CD14-positive monocyte (primary cell): ENCODE data around the gene IRAG1. TPM values are rescaled to one million over a fixed set of nuclear protein-coding genes. Genes with fewer than 3 reads are reported as not detected.

Source experiments
- DNase-seq, 3 donors: peaks; one replicate each; pipeline ENCODE4 v3.0.0-alpha.2; 2011 to 2022
- H2AFZ ChIP-seq: 2 replicates; pipeline ENCODE4 v1.6.0; 2012; ENCODE audit warnings: mild to moderate bottlenecking, low read depth, low read length, inconsistent platforms; ENCODE audit not compliant: insufficient read depth, poor library complexity, severe bottlenecking
- H3K27ac ChIP-seq, 2 donors: 1 replicate in 1 of 2; 2 replicates in 1 of 2; pipeline ENCODE4 v1.5.1; 2012 to 2013; ENCODE audit warnings: low read length in 2 of 2, control low read depth in 1 of 2, inconsistent platforms in 1 of 2, low read depth in 1 of 2, mild to moderate bottlenecking in 1 of 2
- H3K27me3 ChIP-seq, 2 donors: one replicate each; pipeline versions ENCODE4 v1.6.0 to v1.6.1; 2011 to 2013; ENCODE audit warnings: low read length in 2 of 2; ENCODE audit not compliant: control insufficient read depth in 2 of 2, insufficient read depth in 2 of 2
- H3K36me3 ChIP-seq, 2 donors: replicated peaks in 1 of 2; 1 replicate in 1 of 2; 2 replicates in 1 of 2; pipeline versions ENCODE4 v1.5.1 to v1.6.1; 2012 to 2013; ENCODE audit warnings: low read length in 2 of 2, control low read depth in 1 of 2, inconsistent platforms in 1 of 2, mild to moderate bottlenecking in 1 of 2; ENCODE audit not compliant: insufficient read depth in 2 of 2, control insufficient read depth in 1 of 2
- H3K4me1 ChIP-seq, 2 donors: 1 replicate in 1 of 2; 2 replicates in 1 of 2; pipeline versions ENCODE4 v1.5.1 to v1.6.1; 2012 to 2013; ENCODE audit warnings: low read length in 2 of 2, control low read depth in 1 of 2, inconsistent platforms in 1 of 2, mild to moderate bottlenecking in 1 of 2, moderate library complexity in 1 of 2; ENCODE audit not compliant: insufficient read depth in 2 of 2, control insufficient read depth in 1 of 2
- H3K4me2 ChIP-seq: replicated peaks from 2 replicates; pipeline ENCODE3; 2012; ENCODE audit warnings: low read length, moderate library complexity, mild to moderate bottlenecking; ENCODE audit not compliant: poor library complexity, severe bottlenecking; ENCODE audit errors: extremely low read depth
- H3K4me3 ChIP-seq, 3 experiments: fragments of 200-600 bp in 1 of 3; sonication (generic) in 1 of 3; replicated peaks in 1 of 3; 1 replicate in 2 of 3; 2 replicates in 1 of 3; pipeline ENCODE4 v1.5.1; 2011 to 2013; ENCODE audit warnings: low read length in 3 of 3, mild to moderate bottlenecking in 3 of 3, control low read depth in 2 of 3, low read depth in 2 of 3, inconsistent platforms in 1 of 3, moderate library complexity in 1 of 3
- H3K79me2 ChIP-seq: 2 replicates; pipeline ENCODE4 v1.6.0; 2012; ENCODE audit warnings: mild to moderate bottlenecking, control low read depth, inconsistent platforms, low read length, moderate library complexity; ENCODE audit not compliant: insufficient read depth
- H3K9ac ChIP-seq: 2 replicates; pipeline ENCODE4 v1.6.0; 2017; ENCODE audit warnings: low read length, mild to moderate bottlenecking; ENCODE audit not compliant: insufficient read depth, poor library complexity, severe bottlenecking
- H3K9me3 ChIP-seq, 2 donors: replicated peaks in 1 of 2; 1 replicate in 1 of 2; 2 replicates in 1 of 2; pipeline versions ENCODE4 v1.5.1 to v1.6.1; 2012 to 2013; ENCODE audit warnings: low read length in 2 of 2, control low read depth in 1 of 2; ENCODE audit not compliant: control insufficient read depth in 1 of 2, insufficient read depth in 1 of 2
- H4K20me1 ChIP-seq: 2 replicates; pipeline ENCODE4 v1.6.0; 2012; ENCODE audit warnings: mild to moderate bottlenecking, low read length, control low read depth, moderate library complexity; ENCODE audit not compliant: insufficient read depth
- H3K27ac Mint-ChIP-seq, 7 donors: one replicate each; pipeline ENCODE4 v1.8.0; 2020; ENCODE audit warnings: mild to moderate bottlenecking in 7 of 7, mixed read lengths in 7 of 7, moderate library complexity in 6 of 7, inconsistent platforms in 2 of 7
- H3K27me3 Mint-ChIP-seq, 3 donors: one replicate each; pipeline ENCODE4 v1.8.0; 2021 to 2022; ENCODE audit warnings: low read depth in 3 of 3, mild to moderate bottlenecking in 3 of 3, mixed read lengths in 3 of 3, moderate library complexity in 3 of 3, inconsistent platforms in 1 of 3
- H3K36me3 Mint-ChIP-seq, 2 donors: one replicate each; pipeline ENCODE4 v1.8.0; 2020; ENCODE audit warnings: mixed read lengths in 2 of 2, inconsistent platforms in 1 of 2, mild to moderate bottlenecking in 1 of 2
- H3K4me1 Mint-ChIP-seq: one replicate; pipeline ENCODE4 v1.8.0; 2020; ENCODE audit warnings: mild to moderate bottlenecking, mixed read lengths
- H3K4me3 Mint-ChIP-seq, 2 donors: one replicate each; pipeline ENCODE4 v1.8.0; 2020; ENCODE audit warnings: mild to moderate bottlenecking in 2 of 2, mixed read lengths in 2 of 2, moderate library complexity in 1 of 2
- H3K9me3 Mint-ChIP-seq, 7 donors: one replicate each; pipeline ENCODE4 v1.8.0; 2020 to 2022; ENCODE audit warnings: mixed read lengths in 7 of 7, mild to moderate bottlenecking in 6 of 7, moderate library complexity in 6 of 7, inconsistent platforms in 2 of 7
- CTCF ChIP-seq: fragments of 200-600 bp; IDR thresholded peaks from one replicate; pipeline ENCODE4 v1.8.0; 2022; ENCODE audit warnings: antibody characterized with exemption, mild to moderate bottlenecking
- WGBS: methylation state at CpG from one replicate; pipeline ENCODE4 v1.1.5; 2013; ENCODE audit warnings: missing lambda C conversion rate; ENCODE audit not compliant: insufficient coverage; 5-methylcytosine and 5-hydroxymethylcytosine counted together
- intact Hi-C, 2 donors: fragments of 100-400 bp; cut with micrococcal nuclease; formaldehyde crosslinking; loops; one replicate each; pipeline versions ENCODE4 v1.15.0 to v1.15.1; 2023
- polyA plus RNA-seq, 3 donors: library from polyadenylated mRNA; depleted of rRNA in 1 of 3; unstranded in 2 of 3; stranded (reverse) in 1 of 3; fragments of 300-500 nt in 2 of 3; fragments of >200 nt in 1 of 3; fragmentation: Illumina TruSeq in 2 of 3; gene quantifications; 1 replicate in 2 of 3; 2 replicates in 1 of 3; pipeline ENCODE4 v1.2.3, GENCODE V29; 2012 to 2021

Gene IRAG1
- polyA plus RNA-seq, 3 donors: 3.0 to 4.9 (median 3.3) TPM

- Histone ChIP-seq H3K4me1 (peaks cover 36 to 45% of the 10 kb centered on the region in 2 donors), H3K4me3 (no peak overlapping the region), H2AFZ (no peak overlapping the region), H3K27me3 (peaks cover 31 to 46% of the 10 kb centered on the region in 2 donors), H3K27ac (no peak overlapping the region), H4K20me1 (no peaks in the 10 kb centered on the region), H3K9ac (no peak overlapping the region), H3K79me2 (no peaks in the 10 kb centered on the region), H3K36me3 (no peaks in the 10 kb centered on the region), H3K9me3 (peaks cover 5 to 9% of the 10 kb centered on the region in 2 donors), H3K4me2 (no peak overlapping the region)
- H3K4me3 Mint-ChIP-seq: peak overlapping the region in 1 of 2 donors; percentile 69
- peaks cover 7 to 24% (median 18%) of the 10 kb centered on the region in 7 donors for H3K9me3 Mint-ChIP-seq
- H3K36me3 Mint-ChIP-seq: peaks cover 23 to 28% of the 10 kb centered on the region in 2 donors
- no peak for DNase-seq
- 98% methylated on average over 4 of the region's 4 CpGs for WGBS
- intact Hi-C loops: loop anchor here in 1 of 2 donors (10.0 kb wide), 1 partner anchor 52 kb away; no protein-coding TSS in a partner anchor
- TF ChIP-seq CTCF: no peak
- peaks cover 41% of the 10 kb centered on the region for H3K4me1 Mint-ChIP-seq
- H3K27ac Mint-ChIP-seq: peak overlapping the region in 1 of 7 donors; percentile 55
- H3K27me3 Mint-ChIP-seq: peaks cover 59 to 79% (median 65%) of the 10 kb centered on the region in 3 donors
Observed at GRCh38 chr11:10727146-10727851, 33.7 kb upstream of the IRAG1 start.

- Histone ChIP-seq H4K20me1 (no peaks in the 10 kb centered on the region), H3K4me3 (peak overlapping the region in 1 of 3 experiments; percentile 43), H3K4me1 (peaks cover 36 to 44% of the 10 kb centered on the region in 2 donors), H3K27ac (peak overlapping the region in 1 of 2 donors; percentile 61), H3K27me3 (peaks cover 41 to 57% of the 10 kb centered on the region in 2 donors), H3K4me2 (peak overlapping the region; percentile 32), H3K9ac (no peak overlapping the region), H2AFZ (no peak overlapping the region), H3K79me2 (no peaks in the 10 kb centered on the region), H3K36me3 (no peaks in the 10 kb centered on the region), H3K9me3 (no peaks in the 10 kb centered on the region)
- no peak for TF ChIP-seq CTCF
- no peak for DNase-seq
- H3K4me1 Mint-ChIP-seq: peaks cover 38% of the 10 kb centered on the region
- H3K27ac Mint-ChIP-seq: peak overlapping the region in 6 of 7 donors; percentile 33 to 89 (median 84)
- intact Hi-C loops: loop anchor here in 1 of 2 donors (10.0 kb wide), 1 partner anchor 51 kb away; no protein-coding TSS in a partner anchor
- peaks cover 64 to 82% (median 67%) of the 10 kb centered on the region in 3 donors for H3K27me3 Mint-ChIP-seq
- H3K36me3 Mint-ChIP-seq: peaks cover 11 to 20% of the 10 kb centered on the region in 2 donors
- peaks cover 0 to 17% (median 7%) of the 10 kb centered on the region in 7 donors for H3K9me3 Mint-ChIP-seq
- peak overlapping the region in 1 of 2 donors; percentile 68 for H3K4me3 Mint-ChIP-seq
Observed at GRCh38 chr11:10725907-10726253, 32.3 kb upstream of the IRAG1 start.
